Measurements from ENCODE around the gene CUL3.
"Not testable (repeated sequence)": the region's sequence is repeated elsewhere in the genome, so short reads cannot be mapped to it uniquely, and the experiment has no call there.

CUL3 gene

DNA sequence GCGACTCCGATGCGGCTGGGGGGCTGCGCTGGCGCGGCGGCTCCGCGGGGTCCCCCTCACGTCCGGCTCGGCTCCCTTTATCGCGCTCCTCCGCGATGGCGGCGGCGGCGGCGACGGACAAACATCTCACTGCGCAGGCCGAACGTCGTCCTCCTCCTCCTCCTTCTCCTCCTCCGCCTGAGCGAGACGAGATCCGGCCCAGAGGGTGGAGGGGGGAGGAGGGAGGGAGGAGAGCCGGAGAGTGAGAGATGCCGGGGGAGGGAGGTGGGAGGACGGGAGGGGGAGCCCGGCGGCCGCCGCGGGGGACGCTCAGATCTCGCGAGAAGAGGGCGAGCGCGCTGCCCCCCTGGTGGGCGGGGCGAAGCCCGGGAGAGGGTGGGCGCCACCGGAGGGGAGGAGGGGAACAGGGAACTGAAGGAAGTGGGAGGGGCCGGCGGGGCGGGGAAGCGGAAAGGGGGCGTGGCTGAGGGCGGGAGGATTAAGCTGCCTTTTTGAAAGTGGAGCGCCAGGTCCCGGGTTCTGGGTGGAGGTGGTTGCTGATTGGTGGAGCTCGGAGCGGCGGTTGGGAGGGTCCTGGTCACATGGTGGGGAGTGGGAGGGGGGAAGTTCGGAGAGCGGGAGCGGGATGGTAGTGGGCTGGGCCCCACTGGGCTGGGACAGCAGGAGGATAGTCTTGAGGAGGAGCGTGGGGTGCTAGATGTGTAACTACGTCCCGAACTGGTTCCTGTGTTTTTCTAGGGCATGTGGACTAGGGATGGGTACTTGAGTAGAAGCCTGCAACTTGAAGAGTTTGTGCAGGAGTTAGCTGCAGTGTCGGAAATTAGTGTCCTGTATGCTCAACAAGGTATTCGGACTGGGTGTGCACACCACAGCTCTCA lies at the start of gene CUL3:
TSS of gene CUL3 (minus strand) at position 153 of the 878 bp plus-strand sequence. CDS start 354 bp downstream, outside the sequence.
- peak; percentile 97 for DNase-seq (ENCODE audit: low read depth)

DNA sequence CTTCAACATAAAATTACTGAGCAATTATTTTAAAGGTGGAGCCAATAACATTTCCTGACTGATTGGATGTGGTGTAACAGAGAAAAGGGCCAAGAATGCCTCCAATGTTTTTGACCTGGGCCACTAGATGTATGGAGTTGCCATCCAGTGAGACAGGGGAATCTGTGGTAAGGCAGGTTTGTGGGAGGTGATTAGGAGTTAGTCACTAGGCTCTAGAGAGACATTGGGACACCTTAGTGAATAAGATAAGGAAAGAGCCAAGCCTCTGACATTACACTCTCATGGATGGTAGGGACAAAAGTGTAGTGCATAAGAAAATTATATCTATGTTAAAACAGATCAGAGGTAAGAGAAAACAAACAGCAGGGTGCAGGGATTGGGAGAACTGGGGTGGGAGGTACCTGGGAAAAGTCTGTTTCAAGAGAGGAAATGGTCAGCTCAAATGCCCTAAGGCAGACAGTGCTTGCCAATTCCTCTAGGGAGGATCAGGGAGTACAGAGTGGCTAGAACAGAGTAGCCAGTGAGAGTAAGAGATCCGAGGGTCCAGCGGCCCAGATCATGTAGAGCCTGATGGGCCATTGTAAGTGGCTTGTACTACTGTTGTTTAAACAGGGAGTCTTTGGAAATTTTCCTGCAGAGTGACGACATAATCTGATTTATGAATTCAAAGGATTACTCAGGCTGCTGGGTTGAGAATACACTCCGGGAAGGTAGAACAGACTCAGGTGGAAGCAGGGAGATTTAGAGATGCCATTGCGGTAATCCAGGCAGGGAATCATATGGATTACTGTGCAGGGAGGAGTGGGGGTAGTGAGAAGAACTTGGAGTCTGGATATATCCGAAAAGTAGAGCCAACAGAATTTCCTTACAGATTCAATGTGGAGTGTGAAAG lies 45.7 kb upstream of the CUL3 start:
- DNase-seq (ENCODE audit: low read depth): no peak

DNA sequence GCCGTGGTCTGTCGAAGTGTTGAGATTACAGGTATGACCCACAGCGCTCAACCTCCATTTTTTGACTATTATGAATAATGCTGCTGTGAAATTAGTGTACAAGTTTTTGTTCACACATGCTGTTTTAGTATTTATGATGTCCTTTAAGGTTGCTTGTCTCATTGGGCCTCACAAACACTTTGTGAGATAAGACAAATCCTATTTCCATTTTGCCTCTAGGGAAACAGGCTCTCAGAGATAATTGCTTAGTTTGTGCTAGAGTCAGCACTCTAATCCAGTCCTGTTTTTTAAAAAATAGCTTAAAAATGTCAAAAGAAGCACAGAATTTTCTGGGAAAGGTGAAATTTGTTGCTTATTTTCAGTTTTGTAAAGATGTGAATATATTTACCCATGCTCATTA lies 43.3 kb upstream of the CUL3 start:
- DNase-seq (ENCODE audit: low read depth): no peak

DNA sequence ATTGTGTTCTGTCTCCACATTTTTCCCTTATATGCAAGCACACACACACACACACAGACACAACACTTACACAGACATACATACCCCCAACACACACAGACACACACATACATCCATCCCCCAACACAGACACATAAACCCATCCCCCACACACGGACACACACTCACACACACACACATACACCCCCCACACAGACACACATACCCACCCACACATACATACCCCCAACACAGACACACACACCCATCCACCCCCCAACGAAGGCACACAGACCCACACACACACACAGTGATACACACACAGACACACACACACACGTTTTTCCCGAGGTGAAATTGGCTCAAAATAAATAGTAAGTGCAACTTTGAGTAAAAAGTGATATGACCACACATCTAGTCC lies 41.6 kb upstream of the CUL3 start:
- DNase-seq (ENCODE audit: low read depth): no peak

DNA sequence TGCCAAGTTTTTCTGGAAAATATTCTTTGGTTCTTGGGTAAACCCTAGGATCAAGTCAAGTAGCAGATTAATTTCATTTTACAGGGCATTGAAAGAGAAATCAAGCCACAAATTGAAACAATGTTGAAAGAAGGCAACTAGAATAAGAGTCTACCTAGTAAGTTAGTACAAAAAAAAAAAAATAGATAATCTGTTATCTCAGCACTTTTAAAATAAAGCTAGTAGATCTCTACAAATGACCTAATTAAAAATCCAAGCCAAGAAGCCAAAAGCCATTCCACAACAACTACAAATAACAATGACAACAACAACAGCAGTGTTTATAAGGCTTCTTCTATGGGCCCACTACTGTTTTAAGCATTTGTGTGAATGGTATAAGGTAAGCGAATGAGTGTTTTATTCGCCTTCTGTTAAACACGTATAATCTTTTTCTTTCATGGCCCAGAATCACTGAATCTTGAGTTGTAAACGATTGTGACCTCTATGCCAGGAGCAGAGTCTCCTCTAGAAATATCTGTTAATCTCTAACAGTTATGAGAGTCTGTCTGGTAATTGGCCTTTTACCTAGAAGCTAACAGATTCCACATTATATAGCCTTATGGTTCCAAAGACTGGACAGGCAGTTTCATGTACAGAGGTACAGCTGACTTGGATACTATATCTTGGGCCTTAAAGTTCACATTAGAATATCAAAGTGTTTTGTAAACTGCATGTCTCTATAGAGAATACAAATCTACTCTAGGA lies 28.6 kb upstream of the CUL3 start:
- DNase-seq (ENCODE audit: low read depth): no peak

DNA sequence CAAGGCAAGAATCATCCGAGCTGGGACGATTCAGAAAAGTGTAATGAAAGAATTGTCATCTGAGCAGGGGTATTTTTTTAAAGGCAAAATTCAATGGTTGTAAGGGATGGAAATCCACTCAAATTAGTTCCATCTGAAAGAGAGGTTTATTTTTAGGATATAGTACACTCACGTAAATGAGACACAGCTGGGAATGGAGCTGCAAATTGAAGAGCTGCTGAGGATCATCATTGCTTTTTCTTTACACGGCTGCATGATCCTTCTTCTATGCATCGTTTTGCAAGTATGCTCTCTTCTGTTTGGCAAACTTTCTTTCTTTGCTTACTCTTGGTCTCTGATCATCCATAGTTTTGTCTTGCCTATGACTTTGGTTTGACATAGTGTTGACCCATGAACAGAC lies 27.4 kb upstream of the CUL3 start:
- DNase-seq (ENCODE audit: low read depth): peak; percentile 10

DNA sequence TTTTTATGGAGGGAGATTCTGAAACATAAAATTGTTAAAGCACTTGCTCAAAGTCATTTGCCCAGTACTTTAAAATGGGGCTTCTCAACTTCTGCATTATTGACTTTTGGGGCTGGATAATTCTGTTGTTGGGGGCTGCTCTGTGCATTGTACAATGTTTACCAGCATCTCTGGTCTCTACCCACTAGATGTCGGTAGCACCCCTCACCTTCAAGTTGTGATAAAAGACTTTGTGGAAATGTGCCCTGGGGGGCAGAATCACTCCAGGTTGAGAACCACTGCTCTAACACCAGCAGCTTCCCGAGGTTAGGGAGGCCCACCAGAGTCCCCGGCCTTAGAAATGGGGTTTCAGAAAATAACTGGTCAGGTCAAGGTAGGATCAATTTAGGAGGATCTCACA lies 26.8 kb upstream of the CUL3 start:
- no peak for DNase-seq (ENCODE audit: low read depth)

DNA sequence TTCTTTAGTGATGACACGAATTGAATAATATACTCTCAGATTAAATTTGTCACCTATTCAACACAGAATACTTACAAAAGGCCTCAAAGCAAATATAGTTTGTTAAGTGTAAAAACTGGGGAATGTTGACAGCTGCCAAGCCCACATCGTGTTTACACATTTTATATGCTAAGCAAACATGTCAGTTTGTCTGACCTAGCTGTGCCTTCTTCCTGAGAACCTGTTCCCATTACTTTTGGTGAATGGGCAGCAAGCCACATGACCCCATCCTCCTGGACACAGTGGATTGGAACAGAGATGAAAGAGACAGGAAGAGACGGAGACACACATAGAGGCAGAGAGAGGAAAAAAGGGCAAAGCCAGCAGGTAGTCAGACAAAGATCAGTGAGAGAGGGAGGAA lies 22.9 kb upstream of the CUL3 start:
- DNase-seq (ENCODE audit: low read depth): no peak

DNA sequence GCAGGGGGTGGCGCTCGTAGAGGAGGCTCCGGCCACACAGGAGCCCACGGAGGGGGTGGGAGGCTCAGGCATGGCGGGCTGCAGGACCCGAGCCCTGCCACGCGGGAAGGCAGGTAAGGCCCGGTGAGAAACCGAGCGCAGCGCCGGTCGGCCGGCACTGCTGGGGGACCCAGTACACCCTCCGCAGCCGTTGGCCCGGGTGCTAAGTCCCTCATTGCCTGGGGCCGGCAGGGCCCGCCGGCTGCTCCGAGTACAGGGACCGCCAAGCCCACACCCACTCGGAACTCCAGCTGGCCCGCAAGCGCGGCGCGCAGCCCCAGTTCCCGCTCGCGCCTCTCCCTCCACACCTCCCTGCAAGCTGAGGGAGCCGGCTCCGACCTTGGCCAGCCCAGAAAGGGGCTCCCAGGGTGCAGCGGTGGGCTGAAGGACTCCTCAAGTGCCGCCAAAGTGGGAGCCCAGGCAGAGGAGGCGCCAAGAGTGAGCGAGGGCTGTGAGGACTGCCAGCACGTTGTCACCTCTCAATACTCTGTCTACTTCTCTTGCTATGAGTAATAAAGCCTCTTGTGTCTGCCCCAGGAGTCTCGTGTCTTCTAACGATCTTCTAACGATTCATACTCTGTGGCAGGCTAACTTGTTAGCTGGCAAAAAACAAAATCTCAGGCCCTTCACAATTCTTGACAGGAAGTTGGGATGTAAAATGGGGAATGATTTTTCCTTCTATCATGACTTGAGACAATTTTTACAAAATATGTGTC lies 18.8 kb upstream of the CUL3 start:
- not testable (repeated sequence) for DNase-seq (ENCODE audit: low read depth)

DNA sequence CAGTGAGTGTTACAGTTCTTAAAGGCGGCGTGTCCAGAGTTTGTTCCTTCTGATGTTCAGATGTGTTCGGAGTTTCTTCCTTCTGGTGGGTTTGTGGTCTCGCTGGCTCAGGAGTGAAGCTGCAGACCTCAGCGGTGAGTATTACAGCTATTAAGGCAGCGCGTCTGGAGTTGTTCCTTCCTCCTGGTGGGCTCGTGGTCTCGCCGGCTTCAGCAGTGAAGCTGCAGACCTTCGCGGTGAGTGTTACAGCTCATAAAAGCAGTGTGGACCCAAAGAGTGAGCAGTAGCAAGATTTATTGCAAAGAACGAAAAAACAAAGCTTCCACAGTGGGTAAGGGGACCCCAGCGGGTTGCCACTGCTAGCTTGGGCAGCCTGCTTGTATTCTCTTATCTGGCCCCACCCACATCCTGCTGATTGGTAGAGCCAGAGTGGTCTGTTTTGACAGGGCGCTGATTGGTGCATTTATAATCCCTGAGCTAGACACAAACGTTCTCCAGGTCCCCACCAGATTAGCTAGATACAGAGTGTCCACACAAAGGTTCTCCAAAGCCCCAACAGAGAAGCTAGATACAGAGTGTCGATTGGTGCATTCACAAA lies 17.7 kb upstream of the CUL3 start:
- not testable (repeated sequence) for DNase-seq (ENCODE audit: low read depth)

DNA sequence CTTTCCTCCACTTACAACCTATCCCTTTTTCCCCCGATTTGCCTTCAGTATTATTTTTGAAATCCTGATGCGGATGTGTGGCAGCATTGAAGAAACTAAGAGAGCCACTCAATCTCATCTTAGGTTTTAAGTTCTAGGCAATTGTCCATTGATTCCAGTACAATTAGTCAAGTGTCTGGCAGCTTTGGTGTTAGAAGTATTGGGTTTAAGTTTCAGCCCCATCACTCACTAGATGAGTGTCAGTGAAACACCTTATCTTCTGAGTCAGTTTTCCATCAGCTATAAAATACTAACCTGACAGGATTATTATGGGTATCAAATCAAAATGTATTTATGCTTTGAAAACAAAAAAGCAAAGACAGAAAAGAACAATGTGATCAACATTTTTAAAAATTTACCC lies 16.8 kb upstream of the CUL3 start:
- DNase-seq (ENCODE audit: low read depth): no peak

DNA sequence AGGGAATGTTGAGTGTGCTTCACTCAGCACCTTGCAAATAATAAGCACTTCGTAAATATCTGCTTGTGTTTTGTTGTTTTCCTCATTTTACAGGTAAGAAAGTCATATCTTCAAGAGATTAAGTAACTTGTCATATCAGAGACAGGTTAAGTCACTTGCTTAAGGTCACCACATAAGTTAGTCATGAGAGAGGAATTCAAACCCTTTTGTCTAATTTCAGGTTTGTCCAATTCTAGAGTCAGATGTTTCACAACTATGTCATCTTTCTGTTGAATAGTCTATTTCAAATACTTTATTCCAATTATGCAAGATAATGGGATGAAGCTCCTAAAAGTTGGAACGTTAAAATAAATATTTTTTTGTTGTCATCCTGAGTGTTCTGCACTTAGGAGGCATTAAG lies 13.5 kb upstream of the CUL3 start:
- no peak for DNase-seq (ENCODE audit: low read depth)

DNA sequence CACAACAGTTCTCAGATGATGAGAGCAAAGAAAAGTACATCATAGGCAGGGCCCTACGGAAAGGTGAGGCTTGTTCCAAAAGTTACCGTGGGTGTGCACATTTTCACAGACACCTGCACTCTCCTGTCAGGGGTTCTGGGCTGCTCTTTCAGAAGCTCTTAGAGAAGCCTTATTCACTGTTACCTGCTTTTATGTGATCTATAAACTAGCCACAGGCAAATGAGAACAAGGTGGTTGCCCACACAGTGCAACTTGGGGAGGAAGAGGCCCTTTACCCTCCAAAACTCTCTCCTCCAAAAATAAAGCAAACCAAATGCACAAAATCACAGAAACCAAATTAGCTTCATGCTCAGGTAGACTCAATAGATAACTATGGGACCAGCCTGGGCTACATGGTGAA lies 11.1 kb upstream of the CUL3 start:
- no peak for DNase-seq (ENCODE audit: low read depth)

DNA sequence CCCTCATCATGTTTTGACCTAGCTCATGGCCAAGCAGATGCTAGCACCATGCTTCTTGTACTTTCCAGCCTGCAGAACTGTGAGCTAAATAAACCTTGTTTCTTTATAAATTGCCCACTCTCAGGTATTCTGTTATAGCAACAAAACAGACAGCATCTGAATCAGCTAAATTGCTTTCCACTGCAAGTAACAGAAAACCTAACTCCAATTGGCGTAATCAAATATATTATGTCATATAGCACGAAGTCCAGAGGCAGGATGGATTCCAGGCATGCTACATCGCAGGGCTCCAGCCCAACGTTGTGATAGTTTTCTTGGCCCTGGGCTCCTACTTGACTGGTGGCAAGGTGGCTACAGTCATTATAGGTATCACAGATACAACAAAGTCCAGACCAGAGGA lies 10.4 kb upstream of the CUL3 start:
- DNase-seq (ENCODE audit: low read depth): no peak

DNA sequence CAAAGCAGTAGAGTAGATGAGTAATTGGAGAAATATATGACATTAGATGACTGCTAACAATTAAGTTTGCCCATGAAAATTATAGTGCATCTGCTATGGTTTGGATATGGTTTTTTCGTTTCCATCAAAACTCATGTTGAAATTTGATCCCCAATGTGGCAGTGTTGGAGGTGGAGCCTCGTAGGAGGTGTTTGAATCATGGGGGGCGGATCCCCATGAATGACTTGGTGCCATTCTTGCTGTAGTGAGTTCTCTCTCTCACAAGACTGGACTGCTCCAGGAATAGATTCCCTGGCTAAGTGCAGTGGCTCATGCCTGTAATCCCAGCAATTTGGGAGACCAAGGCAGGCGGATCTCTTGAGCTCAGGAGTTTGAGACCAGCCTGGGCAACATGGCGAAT lies 9.7 kb upstream of the CUL3 start:
- no peak for DNase-seq (ENCODE audit: low read depth)

DNA sequence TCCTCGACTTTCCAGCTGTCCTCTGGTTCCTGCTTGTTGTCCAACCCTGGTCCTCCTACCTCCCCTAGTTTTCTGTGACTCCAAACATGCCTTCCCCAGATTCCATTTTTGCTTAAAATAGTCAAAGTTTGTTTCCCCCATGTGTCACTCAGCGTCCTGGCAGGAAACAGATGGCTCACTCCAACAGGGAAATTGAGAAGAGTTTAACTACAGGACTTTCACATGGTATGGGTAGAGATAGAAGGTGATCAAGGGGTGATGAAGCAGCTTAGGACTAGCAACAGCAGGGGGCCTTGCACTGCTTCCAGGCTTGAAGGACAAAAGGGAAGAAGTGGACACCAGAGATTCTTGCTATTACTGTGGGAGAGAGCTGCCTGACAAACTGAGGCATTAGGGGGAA lies 6.1 kb upstream of the CUL3 start:
- DNase-seq (ENCODE audit: low read depth): no peak

DNA sequence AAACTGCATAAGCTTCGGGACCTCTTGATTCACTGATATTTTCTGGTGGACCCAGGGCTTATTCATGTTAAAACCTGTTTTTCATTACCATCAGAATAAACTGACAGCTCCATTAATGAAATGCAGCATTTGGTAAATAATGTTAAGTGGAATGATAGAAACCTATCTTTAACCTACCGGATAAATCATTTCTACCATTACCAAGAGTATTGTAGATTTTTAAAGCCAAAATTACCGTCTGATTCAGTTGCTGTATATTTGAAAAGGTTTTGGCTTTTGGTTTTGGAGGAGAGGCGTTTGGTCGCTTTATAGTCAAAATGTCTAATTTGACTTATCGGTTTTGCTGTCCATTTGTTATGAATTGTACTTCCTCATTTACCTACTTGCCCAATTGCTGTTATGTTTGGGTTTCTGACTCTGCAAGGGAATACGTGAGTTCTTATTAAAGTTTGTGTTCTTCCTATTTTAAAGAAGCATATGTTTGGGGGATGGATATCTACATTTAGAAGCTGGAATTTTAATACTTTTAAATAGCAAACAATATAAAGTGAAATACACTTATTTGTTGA lies 1.0 kb upstream of the CUL3 start:
- DNase-seq (ENCODE audit: low read depth): no peak

DNA sequence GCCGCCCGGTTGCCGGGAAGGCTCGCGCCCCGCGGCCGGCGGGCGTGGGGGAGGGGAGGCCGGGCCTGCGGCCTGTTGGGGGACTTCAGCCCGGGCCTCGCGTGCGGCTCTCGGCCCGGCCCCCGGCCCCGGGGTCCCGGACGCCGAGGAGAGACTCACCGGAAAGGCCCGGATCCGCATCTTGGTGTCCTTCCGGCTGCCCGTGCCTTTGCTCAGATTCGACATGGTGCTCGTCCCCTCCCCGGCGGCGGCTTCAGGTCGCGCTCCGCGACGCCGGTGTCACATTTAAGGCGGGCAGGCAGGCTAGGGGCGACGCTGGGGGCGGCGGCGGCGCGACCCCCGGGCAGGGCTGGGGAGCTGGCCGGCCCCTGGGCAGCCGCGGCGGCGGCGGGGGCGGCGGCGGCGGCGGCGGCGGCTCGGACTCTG lies 365 bp downstream of the CUL3 start:
- no peak for DNase-seq (ENCODE audit: low read depth)

DNA sequence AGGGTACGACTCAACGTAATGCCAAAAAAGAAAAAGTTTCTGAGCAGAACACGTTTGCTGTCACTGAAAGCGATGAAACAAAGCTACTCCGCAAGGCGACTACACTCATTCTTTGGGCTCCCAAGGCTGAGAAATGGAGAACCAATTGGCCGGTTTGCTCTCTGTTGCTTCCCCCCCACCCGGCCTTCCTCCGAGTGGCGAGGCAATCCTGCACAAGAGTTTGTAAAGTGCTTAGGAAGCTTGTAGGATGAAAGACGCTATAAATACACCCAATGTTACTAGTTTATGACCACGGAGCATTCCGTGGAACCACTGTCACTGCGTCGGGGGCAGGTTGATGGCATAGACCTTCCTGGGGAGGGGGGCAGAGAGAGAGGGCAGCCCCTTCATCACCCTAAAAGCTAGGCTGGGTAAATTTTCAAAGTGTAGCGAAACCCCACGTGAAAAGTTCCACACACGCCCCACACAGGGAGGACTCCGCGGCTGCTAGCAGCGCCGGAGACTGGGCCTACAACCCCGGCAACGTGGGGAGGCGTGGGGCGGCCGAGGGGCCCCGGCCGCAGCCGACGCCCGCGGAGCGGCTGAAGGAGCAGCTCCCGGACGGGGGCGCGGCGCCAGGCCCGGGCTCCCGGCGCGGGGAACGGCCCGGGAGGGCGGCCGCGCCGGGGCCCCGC lies 915 bp downstream of the CUL3 start:
- no peak for DNase-seq (ENCODE audit: low read depth)

DNA sequence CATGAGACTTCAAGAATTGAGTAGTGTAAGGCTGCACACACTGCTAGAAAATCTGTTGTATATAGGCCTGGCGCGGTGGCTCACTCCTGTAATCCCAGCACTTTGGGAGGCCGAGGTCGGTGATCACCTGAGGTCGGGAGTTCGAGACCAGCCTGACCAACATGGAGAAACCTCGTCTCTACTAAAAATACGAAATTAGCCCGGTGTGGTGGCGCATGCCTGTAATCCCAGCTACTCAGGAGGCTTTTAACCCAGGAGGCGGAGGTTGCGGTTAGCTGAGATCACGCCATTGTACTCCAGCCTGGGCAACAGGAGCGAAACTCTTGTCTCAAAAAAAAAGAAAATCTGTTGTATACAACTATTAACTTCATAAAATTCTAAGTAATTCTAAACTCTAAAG lies 2.1 kb downstream of the CUL3 start:
- not testable (repeated sequence) for DNase-seq (ENCODE audit: low read depth)

All from fibroblast of the conjunctiva (primary cell).